ENCODE results near the gene PPT2. TPM values are rescaled to one million over a fixed set of nuclear protein-coding genes. Genes with fewer than 3 reads are reported as not detected.
A peak's percentile ranks its signal among the peaks of the same experiment; 100 is the strongest.
"Not testable (repeated sequence)": the region's sequence is repeated elsewhere in the genome, so short reads cannot be mapped to it uniquely, and the experiment has no call there.

PPT2 gene
- total and polyA plus RNA-seq, 2 experiments from 2014 or later = 50.2 to 147 TPM

- no peaks in the 10 kb centered on the region for H3K36me3 ChIP-seq
- no peaks in the 10 kb centered on the region for H3K27me3 ChIP-seq
- no peaks in the 10 kb centered on the region for H3K9me3 ChIP-seq (ENCODE audit: low read depth)
- TF ChIP-seq CTCF (IDR thresholded peaks at IDR 0.05; ENCODE audit: low read depth, low read length) = no peak
- H3K4me3 ChIP-seq = no peak overlapping the region
- H3K4me1 ChIP-seq (ENCODE audit: low read depth) = peaks cover 6% of the 10 kb centered on the region
- DNase-seq (ENCODE audit: low read depth in 1 of 2, low spot score in 1 of 2) = no peak
- no peak overlapping the region for H3K27ac ChIP-seq
Measured at GRCh38 chr6:32133786-32134185, 20.2 kb upstream of the PPT2 start.

GRCh38 chr6:32137454-32137853, 16.5 kb upstream of the PPT2 start:
- no peak overlapping the region for H3K4me3 ChIP-seq
- no peaks in the 10 kb centered on the region for H3K9me3 ChIP-seq (ENCODE audit: low read depth)
- DNase-seq (ENCODE audit: low read depth in 1 of 2, low spot score in 1 of 2) = no peak
- no peak for TF ChIP-seq CTCF (IDR thresholded peaks at IDR 0.05; ENCODE audit: low read depth, low read length)
- no peaks in the 10 kb centered on the region for H3K4me1 ChIP-seq (ENCODE audit: low read depth)
- H3K27me3 ChIP-seq = no peaks in the 10 kb centered on the region
- H3K36me3 ChIP-seq = no peaks in the 10 kb centered on the region
- H3K27ac ChIP-seq = no peak overlapping the region

DNA sequence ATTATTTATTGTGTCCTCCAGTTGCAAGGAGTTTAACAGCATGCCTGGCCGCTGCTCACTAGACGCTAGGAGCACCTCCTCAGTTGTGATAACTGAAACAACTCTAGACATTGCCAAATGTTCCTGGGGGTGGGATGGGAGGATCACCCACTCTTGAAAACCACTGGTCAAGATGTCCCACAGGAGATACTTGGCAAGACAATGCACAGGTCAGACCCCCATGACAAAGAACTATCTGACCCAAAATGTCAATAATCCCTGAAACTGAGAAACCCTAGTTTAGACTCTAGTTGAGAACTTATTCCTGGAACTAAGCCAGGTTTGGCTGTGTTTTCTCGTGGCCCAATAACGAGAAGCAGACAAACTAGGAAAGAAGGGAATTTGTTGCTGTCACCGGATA, 14.4 kb upstream of the PPT2 start:
- Histone ChIP-seq H3K4me1 (ENCODE audit: low read depth) (no peaks in the 10 kb centered on the region), H3K36me3 (no peaks in the 10 kb centered on the region), H3K27ac (peak overlapping the region; percentile 89), H3K27me3 (no peaks in the 10 kb centered on the region), H3K9me3 (ENCODE audit: low read depth) (no peaks in the 10 kb centered on the region), H3K4me3 (no peak overlapping the region)
- peak in 1 of 2 donors; percentile 41 for DNase-seq (ENCODE audit: low read depth in 1 of 2, low spot score in 1 of 2)
- TF ChIP-seq CTCF (IDR thresholded peaks at IDR 0.05; ENCODE audit: low read depth, low read length) = no peak

DNA sequence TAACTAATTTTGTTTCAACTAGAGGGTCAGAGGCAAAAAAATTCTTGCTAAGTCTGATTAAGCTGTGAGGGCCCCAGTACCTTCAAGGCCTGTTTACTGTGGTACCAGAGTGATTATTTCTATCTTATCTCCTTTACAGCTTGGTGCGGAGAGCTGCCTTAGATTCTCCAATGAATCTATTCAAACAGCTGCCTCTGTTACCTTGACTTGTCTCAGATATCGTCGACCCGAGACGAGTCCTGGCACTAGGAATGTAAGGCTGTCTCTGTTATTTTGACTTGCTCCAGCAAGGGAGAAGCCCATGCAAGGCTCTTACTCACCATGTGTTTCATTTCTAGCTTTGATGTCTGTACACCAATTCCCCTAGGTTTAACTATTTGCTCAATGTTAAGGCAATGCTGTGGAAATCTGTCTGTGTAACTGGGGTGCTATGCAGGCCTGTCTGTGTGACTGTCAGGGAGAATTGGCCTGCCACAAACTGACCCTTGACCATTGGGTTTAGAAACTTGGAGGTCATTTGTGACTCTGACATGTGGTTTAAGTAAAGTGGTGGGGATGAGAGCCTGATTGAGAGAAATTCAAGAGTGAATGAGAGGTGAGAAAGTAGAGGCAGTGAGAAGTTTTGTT, 13.4 kb upstream of the PPT2 start:
- no peak for DNase-seq (ENCODE audit: low read depth in 1 of 2, low spot score in 1 of 2)
- H3K27ac ChIP-seq = peak overlapping the region; percentile 89
- H3K27me3 ChIP-seq = no peaks in the 10 kb centered on the region
- H3K4me1 ChIP-seq (ENCODE audit: low read depth) = no peaks in the 10 kb centered on the region
- H3K9me3 ChIP-seq (ENCODE audit: low read depth) = no peaks in the 10 kb centered on the region
- no peak for TF ChIP-seq CTCF (IDR thresholded peaks at IDR 0.05; ENCODE audit: low read depth, low read length)
- H3K36me3 ChIP-seq = no peaks in the 10 kb centered on the region
- no peak overlapping the region for H3K4me3 ChIP-seq

GRCh38 chr6:32144238-32144637, 9.7 kb upstream of the PPT2 start:
- H3K9me3 ChIP-seq (ENCODE audit: low read depth); H3K27ac ChIP-seq; DNase-seq (ENCODE audit: low read depth in 1 of 2, low spot score in 1 of 2); H3K4me3 ChIP-seq; H3K36me3 ChIP-seq; H3K27me3 ChIP-seq: not testable (repeated sequence)
- H3K4me1 ChIP-seq (ENCODE audit: low read depth) = peaks cover 10% of the 10 kb centered on the region

DNA sequence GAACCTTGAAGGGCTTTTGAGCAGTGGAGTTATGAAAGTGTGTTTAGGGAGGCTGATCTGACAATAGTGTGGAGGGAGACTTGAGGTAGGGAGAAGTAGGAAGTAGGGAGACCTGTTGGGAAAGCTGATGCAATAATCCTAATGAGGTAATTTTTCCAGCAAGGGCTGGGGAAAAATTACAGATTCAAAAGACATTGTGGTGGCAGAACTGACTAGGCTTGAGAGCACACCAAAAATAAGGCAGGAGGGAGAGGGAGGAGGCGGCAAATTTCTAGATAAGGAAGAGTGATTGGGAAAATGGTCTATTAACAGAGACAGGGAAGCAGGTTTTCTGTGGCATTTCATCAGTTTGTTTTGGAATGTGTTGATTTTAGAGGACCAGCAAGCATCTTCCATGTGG, 7.7 kb upstream of the PPT2 start:
- Histone ChIP-seq H3K9me3 (ENCODE audit: low read depth) (no peaks in the 10 kb centered on the region), H3K27ac (peak overlapping the region; percentile 64), H3K4me3 (no peak overlapping the region), H3K27me3 (peaks cover 26% of the 10 kb centered on the region), H3K36me3 (no peaks in the 10 kb centered on the region), H3K4me1 (ENCODE audit: low read depth) (peaks cover 10% of the 10 kb centered on the region)
- DNase-seq (ENCODE audit: low read depth in 1 of 2, low spot score in 1 of 2) = peak in 1 of 2 donors; percentile 33
- no peak for TF ChIP-seq CTCF (IDR thresholded peaks at IDR 0.05; ENCODE audit: low read depth, low read length)

Data from cardiac muscle cell (in vitro differentiated cells and primary cell).